NK-92 (cell line): ENCODE results near the gene TGFBR1.
"Not testable (repeated sequence)": the region's sequence is repeated elsewhere in the genome, so short reads cannot be mapped to it uniquely, and the experiment has no call there.

Experiments
- DNase-seq: peaks from one replicate; lab custom pipeline; 2025; ENCODE audit not compliant: unreplicated experiment; lab: John Stamatoyannopoulos, UW

Gene TGFBR1

DNA sequence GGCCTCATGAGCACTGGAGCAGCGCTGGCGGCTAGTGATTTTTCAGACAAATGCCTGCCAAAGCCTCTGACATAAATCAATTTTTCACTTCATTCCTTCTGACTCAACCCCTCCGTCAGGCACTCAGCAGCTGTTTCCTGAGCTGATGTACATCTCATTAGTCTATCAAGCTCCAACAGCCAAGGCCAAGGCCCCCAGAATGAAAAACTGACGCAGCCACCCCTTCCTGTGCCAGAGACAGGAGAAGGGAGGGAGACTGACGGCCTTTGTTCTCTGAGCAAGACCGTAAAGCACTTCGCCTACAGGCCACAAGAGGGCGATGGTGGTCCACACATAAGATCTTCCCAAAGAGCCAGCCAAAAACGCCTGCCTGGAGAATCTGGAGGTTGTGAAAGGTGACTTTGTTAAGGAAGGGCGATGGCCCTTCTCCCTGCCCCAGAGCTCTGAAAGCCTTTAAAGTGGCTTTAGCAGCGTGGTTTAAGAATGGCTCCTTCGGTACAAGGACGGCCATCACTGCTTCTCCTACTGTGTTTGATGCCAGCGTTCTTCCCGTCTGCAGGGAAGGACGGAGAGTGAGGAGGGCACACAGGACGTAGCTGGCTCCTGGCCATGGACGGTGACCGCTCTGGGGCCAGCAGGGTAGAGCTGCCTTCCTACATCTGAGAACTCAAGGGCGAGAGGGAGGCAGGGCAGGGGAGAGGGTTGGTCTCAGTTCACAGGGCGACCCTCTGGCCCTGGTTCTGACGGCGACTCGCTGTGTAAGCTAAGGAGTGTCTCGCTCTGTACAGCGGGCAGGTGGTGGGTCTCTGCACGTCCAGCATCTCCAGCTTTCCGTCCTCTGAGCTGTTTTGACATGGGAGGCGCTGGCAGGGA, 79.8 kb downstream of the TGFBR1 start:
- DNase-seq = no peak

DNA sequence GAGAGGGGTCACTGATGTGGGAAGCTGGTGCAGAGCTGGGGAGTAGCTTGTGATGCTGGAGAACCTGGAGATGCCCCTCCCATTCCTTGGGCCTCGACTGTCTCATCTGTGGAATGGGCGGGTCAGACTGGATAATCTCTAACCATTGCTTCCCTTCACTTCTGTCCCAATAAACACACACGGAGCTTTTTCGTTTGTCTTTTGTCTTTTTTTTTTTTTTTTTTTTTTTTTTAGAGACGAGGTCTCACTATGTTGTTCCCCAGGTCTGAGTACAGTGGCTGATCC, 80.4 kb downstream of the TGFBR1 start:
- no peak for DNase-seq

DNA sequence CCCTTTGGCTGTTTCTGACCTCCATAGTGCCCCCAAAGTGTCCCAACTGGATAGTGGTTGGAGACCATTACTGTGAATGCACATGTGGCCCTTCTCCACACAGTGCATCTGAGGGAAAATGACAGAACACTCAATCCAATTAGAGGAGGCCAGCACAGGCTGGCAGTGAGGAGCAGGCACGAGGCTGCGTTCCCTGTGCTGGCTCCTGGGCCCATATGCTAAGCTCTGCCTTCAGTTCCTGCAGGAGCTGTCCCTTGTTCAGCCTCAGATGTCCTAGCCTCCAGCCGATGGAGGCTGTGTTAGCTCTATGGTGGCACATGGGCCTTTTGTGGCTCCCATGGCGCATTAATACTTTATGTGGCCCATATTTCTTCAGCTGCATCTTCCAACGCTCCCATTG, 81.0 kb downstream of the TGFBR1 start:
- DNase-seq = no peak

DNA sequence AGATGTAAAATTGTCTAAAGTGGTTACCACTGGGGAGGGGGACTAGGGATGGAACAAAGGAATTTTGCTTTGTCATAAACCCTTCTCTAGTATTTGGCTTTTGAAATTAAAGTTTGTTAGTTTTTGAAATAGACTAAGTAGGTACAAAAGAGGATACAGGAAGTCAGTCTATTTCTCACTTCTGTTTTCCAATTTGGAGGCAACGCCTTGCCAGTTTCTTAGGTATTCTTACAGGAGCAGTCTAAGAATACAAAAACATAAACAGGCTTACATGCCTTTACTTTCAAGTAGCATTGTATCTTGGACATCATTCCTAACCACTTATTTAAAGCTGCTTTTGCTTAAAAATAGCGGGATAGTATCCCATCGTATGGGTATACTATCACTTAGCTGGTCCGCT, 82.4 kb downstream of the TGFBR1 start:
- DNase-seq = no peak

DNA sequence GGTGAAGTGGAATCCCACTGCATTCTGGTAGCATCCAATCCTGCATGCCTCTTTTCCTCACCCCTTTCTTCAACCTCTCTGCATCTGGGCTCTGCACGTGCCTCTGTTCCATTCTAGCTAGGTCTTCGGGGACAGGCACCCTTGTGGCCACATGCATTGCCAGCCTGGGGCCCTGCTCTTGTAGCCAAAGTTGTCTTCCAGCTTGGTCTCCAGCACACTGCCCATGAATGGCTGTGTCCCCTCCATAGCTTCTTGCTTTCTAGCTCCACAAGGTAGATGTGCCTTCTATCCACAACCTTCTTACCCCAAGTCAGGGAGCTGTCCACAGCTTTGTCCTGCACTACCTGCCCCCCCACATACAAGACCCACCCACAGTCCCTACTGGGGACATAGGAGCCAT, 84.3 kb downstream of the TGFBR1 start:
- DNase-seq = no peak

DNA sequence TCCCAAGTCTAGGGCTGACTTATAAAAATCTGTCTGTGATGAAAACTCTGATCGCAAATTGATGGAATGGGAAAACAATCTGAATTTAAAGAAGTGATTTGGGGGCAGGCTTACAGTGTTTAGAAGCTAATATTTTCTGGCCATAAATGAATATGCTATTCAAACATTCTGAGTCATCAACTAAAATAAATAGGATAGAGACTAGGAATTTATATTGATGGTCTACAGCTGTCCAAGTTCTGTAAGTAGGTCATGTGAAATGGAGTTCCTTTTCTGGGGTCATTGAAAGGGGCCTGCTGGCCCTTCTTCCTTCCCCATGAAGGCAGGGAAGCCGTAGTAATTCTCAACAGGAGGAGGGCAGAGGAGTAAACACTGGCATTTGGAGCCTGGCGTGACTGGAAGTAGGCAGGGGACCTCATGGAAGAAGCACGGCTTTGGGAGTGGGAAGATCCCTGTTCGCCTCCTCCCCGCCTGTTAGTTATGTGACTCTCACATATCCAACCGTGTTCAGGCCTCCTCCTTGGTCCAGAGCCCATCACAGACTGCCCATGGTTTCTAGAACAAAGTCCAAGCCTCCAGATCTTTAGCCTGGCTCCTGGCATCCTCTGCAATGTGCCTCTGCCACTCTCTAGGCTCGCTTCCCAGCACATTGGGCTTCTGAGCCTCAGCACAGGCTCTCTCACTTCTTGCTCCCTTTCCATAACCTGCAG, 85.1 kb downstream of the TGFBR1 start:
- no peak for DNase-seq

DNA sequence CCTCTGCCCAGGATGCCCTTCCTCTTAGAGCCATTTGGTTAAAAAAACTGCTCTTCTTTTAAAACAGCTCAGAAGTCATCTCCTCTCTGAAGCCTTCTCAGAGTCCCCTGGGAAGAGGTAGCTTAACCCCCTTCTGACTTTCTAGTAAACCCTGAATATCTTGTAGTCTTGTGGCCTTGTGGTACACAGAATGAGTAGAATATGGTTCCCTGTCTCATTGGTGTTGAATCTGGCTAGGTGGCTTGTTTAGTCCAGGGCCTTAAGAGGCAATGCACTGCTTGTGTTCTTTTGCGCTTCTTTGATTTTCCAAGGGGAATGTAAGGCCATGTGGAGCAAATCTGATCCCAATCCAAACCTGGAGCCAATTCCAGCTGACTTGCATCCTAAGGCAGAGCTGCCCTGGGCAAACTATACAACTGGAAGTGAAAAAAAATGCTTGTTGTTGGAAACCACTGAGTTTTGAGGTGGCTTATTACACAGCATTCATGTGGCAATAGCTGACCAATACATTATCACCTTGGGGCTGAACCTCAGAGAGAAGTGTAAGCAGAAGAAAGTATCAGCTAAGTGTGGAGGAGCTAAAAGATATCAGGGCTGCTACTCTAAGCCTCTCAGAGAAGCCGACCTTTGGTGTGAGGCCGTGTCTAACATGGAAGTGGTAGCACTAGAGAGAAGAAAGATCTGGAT, 85.8 kb downstream of the TGFBR1 start:
- DNase-seq = no peak

DNA sequence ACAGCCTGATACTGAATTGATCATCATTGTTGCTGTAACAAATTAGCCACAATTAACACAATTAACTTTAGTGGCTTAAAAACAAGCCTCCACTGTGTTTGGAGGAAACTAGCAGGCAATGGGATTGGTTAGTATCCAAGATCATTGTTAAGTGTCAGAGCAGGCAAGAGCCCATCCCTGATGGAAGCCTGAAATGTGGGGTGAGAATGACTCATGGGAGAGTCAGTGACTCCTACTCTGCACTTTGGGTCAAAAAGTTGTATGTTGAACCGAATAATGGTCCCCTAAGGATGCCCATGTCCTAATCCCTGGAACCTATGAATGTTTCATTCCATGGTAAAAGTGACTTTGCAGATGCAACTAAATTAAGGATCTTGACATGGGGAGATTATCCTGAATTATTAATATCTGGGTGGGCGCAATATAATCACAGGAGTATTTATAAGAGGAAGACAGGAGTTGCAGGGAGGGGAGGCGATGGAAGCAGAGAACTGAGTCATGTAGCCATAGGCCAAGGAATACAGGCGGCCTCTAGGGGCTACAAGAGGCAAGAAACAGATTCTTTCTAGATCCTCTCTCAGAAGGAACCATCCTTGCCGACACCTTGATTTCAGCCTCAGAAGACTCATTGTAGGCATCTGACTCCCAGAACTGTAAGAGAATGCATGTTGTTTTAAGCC, 88.0 kb downstream of the TGFBR1 start:
- no peak for DNase-seq

DNA sequence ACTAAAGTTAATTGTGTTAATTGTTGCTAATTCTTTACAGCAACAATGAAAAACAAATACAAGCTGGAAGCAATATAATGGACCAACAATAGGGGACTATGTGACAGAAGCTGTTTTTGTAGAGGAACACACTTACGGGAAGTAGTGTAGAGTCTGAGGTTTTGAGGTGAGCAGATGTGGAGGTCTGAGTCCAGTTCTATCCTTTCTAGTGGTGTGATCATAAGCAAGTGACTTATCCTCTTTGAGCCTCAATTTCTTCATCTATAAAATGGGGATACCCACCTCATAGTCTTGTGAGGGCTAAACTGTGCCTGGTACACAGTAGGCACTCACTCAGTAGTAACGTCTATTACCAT, 88.5 kb downstream of the TGFBR1 start:
- DNase-seq = no peak

DNA sequence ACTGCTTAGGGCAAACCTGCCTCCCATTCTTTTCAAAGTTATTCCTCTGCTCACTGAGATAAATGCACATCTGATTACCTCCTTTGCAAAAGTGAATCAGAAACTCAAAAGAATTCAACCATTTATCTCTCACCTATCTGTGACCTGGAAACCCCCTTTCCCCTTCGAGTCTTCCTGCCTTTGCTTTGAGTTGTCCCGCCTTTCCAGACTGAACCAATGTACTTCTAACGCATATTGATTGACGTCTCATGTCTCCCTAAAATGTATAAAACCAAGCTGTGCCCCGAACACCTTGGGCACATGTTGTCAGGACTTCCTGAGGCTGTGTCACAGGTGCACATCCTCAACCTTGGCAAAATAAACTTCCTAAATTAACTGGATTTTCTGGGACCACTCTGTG, 91.6 kb downstream of the TGFBR1 start:
- not testable (repeated sequence) for DNase-seq

DNA sequence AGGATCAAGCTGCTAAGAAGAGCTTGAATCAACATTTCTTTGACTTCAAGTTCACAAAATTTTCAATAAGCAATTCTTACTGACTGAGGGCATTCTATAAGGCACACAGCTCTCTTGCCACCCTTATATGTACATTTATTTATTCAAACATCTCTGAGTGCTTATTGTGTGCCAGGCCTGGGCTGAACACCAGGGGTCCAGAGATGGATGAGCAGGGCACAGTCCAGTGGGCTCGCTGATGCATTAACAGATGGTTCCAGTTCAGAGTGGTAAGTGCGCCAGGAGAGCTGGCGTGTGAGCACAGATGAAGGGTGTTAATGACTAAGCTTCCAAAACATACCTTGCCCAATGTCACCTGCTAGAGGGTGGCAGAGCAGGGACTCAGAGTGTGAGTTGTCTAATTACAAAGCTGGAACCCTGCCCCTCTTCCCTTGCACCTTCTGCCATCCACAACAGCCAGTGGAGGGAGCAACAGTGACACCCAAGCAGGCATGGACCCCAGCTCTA, 92.3 kb downstream of the TGFBR1 start:
- no peak for DNase-seq

DNA sequence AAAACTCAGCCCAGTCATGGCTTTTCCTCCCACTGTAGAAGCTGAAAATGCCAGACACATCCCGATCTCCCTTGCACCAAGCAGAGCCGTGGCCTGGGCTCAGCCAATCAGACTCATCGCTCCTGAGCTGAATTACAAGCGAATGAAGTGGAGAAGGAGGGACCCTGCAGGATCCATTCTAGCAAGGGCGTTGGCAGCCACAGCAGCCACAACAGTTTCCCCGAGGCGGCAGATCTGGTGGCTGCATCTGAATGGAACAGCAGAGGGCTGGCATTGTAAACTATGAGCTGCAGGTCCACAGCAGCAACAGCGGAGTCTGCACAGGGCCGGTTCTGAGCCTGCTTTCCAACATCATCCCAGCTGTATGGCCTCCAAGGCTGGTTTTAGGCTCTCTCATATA, 93.1 kb downstream of the TGFBR1 start:
- no peak for DNase-seq

DNA sequence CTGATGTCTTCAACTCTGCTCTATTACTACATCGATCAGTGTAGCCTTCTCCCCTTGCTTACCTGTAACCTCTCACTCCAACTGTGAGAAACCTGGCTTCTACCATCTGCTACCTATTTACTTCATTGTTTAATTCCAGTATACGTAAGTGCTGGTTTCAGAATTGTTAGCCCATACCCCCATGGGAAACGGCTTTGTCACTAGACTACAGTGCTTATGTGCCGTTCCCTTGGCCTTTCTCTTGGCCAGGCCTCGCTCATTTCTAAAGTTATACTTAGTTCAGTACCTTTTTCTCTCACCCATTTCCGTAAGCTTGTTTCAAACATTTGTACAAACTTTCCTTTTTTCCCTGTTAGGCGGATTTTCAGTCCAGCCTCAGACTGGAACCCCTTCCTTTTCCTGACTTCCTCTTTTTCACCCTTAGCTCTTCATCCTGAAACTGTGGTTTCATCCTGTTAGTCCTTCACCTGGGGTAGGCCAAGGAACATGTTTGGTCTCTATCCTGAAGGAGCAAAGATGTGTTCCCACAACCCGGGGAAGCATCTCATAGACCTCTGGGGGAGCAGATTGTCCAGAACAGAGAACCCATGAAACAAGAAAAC, 95.1 kb downstream of the TGFBR1 start:
- DNase-seq = no peak

DNA sequence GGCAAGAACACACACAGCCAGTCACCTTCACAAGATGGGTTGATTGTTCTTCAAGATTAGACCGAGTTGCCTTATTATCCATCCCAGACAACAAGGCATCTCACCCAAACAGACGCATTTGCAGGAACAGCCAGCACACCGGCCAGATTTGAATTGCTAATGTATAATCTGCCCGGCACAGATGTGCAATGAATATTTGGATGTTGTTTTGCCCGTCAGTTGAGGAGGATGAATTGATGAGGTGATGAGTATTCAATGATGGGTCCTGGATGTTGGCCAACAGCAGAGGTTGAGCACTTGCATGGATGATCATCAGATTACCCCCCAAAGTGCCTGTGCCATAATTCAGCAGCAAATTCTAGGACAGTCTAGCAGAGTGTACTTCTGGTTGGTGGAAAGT, 96.7 kb downstream of the TGFBR1 start:
- DNase-seq = no peak
